ENCODE measurements around the gene GSN. TPM values are rescaled to one million over a fixed set of nuclear protein-coding genes. Genes with fewer than 3 reads are reported as not detected.

GSN gene
- total RNA-seq, 2 donors from 2014 or later, result 390 to 690 TPM

DNA sequence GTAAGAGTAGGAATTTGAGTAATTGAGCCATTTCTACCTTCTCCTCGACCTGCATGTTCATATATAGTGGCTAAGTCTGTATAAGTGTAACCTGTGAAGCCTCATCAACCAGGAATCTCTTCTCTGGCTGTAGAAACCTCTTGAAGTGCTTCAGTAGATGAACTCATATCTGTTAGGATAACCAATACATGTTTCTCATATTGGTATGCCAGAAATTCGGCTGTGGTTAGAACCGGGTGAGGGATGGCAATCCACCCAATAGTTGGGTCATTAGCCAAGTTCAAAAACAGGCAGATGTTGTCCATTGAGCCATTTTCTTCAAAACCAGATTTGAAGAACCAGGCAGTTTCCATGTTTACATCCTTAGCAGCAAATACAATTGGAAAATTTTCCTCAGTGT is 28.9 kb upstream of the GSN start:
- Histone ChIP-seq H3K9me3 (no peaks in the 10 kb centered on the region), H3K27me3 (replicated peaks; ENCODE audit: insufficient read depth) (no peaks in the 10 kb centered on the region), H3K27ac (no peak overlapping the region), H3K4me1 (replicated peaks) (no peaks in the 10 kb centered on the region), H3K4me3 (no peak overlapping the region), H3K36me3 (no peaks in the 10 kb centered on the region)
- no peak for DNase-seq (ENCODE audit: low spot score)
- intact Hi-C loops (cut with DNase I), result no loop called here
- no peak for TF ChIP-seq CTCF (IDR thresholded peaks at IDR 0.05)
- TF ChIP-seq POLR2A (IDR thresholded peaks at IDR 0.05), result no peak
- TF ChIP-seq POLR2AphosphoS5 (IDR thresholded peaks at IDR 0.05), result no peak
- 96% methylated on average over 3 of the region's 3 CpGs for WGBS

DNA sequence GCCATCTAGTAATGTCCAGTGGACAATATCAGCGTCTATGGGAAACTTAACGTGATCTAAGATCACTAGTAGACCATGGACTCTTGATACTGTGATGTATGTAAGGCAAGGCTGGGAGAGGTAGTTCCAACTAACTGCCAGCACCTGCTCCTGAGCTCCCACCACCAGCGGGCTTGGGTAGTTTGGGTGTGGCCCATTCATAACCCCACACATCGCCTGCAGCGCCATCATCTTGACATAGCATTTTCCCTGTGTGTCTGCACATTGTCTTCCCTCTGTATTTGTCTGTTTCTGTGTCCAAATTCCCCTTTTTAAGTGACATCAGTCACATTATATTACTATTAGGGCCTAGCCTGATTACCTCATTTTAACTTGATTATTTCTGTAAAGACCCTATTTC is 28.1 kb upstream of the GSN start:
- Histone ChIP-seq H3K27me3 (replicated peaks; ENCODE audit: insufficient read depth) (no peaks in the 10 kb centered on the region), H3K4me1 (replicated peaks) (no peaks in the 10 kb centered on the region), H3K27ac (no peak overlapping the region), H3K9me3 (no peaks in the 10 kb centered on the region), H3K36me3 (no peaks in the 10 kb centered on the region), H3K4me3 (no peak overlapping the region)
- TF ChIP-seq POLR2A (IDR thresholded peaks at IDR 0.05) (no peak), POLR2AphosphoS5 (IDR thresholded peaks at IDR 0.05) (no peak), CTCF (IDR thresholded peaks at IDR 0.05) (no peak)
- no peak for DNase-seq (ENCODE audit: low spot score)
- intact Hi-C loops (cut with DNase I), result no loop called here
- 96% methylated on average over 5 of the region's 5 CpGs for WGBS

DNA sequence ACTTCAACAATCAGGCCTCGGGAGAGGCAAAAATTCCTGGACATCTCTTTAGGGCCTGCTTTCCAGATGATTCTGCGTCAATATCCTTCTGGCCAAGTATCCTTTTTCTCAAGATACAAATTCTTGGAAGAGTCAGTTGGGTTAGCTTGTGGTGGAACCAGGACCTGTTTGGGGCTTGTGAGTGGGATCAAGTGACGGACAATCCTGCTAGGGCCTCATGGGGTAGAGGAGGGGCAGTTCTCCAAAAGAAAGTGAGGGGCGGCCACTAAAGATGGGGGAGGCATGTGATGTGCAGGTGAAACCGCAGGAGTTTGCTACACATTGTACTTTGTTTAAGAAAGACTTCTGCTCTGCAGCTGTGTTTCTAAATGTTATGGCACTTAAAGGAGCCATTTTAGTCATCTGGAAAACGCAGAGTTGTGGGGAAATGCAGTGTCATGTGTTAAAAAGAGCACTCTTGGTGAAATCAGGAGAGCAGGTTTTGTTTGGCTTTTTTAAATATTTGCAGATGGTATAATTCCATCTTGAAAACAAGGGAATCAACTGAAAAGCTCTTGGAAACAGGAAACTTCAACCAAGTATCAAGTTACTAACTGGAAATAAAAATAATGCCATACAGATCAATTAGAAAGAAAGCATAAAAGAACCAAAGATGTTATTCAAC is 27.4 kb upstream of the GSN start:
- no peaks in the 10 kb centered on the region for H3K4me1 ChIP-seq (replicated peaks)
- H3K9me3 ChIP-seq, result no peaks in the 10 kb centered on the region
- H3K27ac ChIP-seq, result no peak overlapping the region
- H3K4me3 ChIP-seq, result no peak overlapping the region
- no peaks in the 10 kb centered on the region for H3K36me3 ChIP-seq
- intact Hi-C loops (cut with DNase I), result no loop called here
- TF ChIP-seq POLR2AphosphoS5 (IDR thresholded peaks at IDR 0.05) (no peak), POLR2A (IDR thresholded peaks at IDR 0.05) (no peak), CTCF (IDR thresholded peaks at IDR 0.05) (no peak)
- 73% methylated on average over 6 of the region's 6 CpGs for WGBS
- no peak for DNase-seq (ENCODE audit: low spot score)
- no peaks in the 10 kb centered on the region for H3K27me3 ChIP-seq (replicated peaks; ENCODE audit: insufficient read depth)

DNA sequence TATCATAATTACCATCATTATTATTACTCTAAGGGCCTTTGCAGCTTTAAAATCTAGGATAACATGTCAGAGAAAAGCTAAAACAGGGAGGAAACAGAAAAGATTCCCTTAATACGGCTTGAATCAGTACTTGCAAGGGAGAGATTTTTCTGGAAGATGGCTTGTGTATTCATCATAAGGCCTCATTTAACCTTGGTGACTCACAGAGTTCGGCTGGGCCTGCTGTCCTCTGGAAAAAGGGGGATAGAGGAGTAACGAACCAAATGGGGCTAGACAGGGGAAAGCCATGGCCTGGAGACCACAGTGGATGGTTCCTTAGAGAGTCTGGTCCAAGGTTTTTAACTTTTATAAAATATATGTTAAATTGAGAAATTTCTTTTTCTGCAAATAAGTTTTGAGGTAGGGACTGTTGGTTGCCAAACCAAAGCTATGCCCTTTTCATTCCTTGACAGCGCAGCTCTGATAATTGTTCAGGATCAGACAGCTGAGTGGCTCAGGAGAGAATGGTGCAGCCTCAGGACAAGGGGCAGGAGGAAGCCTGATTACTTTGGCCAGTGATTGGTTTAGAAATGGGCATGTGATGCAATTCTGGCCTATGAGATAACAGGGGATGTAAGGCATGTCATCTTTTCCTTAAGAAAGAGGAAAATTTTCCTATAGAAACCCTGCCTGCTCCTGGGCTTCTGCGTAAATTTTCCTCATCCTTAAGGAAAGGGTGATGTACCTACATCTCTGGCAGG is 25.6 kb upstream of the GSN start:
- no peaks in the 10 kb centered on the region for H3K36me3 ChIP-seq
- H3K4me3 ChIP-seq, result no peak overlapping the region
- H3K27ac ChIP-seq, result no peak overlapping the region
- no peaks in the 10 kb centered on the region for H3K9me3 ChIP-seq
- WGBS, result 61% methylated on average over 5 of the region's 5 CpGs
- no peaks in the 10 kb centered on the region for H3K4me1 ChIP-seq (replicated peaks)
- intact Hi-C loops (cut with DNase I), result no loop called here
- no peaks in the 10 kb centered on the region for H3K27me3 ChIP-seq (replicated peaks; ENCODE audit: insufficient read depth)
- TF ChIP-seq CTCF (IDR thresholded peaks at IDR 0.05), result no peak
- TF ChIP-seq POLR2A (IDR thresholded peaks at IDR 0.05), result no peak
- no peak for TF ChIP-seq POLR2AphosphoS5 (IDR thresholded peaks at IDR 0.05)
- DNase-seq (ENCODE audit: low spot score), result no peak

DNA sequence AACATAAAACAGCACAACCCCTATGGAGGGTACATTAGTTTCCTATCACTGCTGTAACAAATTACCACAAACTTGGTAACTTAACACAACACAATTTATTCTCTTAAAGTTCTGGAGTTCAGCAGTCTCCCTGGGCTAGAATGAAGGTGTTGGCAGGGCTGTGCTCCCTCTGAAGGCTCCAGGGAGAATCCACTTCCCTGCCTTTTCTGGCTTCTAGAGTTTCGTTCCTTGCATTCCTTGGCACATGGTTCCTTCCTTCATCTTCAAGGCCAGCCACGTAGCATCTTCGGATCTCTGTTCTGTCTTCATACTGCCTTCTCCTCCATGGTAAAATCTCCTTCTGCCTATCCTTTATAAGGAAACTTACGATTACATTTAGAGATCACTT is 25.0 kb upstream of the GSN start:
- intact Hi-C loops (cut with DNase I), result no loop called here
- no peaks in the 10 kb centered on the region for H3K36me3 ChIP-seq
- H3K27me3 ChIP-seq (replicated peaks; ENCODE audit: insufficient read depth), result no peaks in the 10 kb centered on the region
- TF ChIP-seq POLR2A (IDR thresholded peaks at IDR 0.05) (no peak), POLR2AphosphoS5 (IDR thresholded peaks at IDR 0.05) (no peak), CTCF (IDR thresholded peaks at IDR 0.05) (no peak)
- no peaks in the 10 kb centered on the region for H3K4me1 ChIP-seq (replicated peaks)
- H3K27ac ChIP-seq, result no peak overlapping the region
- no peak for DNase-seq (ENCODE audit: low spot score)
- WGBS, result 83% methylated on average over 4 of the region's 4 CpGs
- H3K9me3 ChIP-seq, result no peaks in the 10 kb centered on the region
- no peak overlapping the region for H3K4me3 ChIP-seq
